Brain microvascular endothelial cell (primary cell): ENCODE results near the gene ARHGAP15.
A peak's percentile ranks its signal among the peaks of the same experiment; 100 is the strongest.

Experiments
- DNase-seq: peaks from one replicate; pipeline ENCODE4 v3.0.0-alpha.2; 2020
- H3K27ac ChIP-seq: fragments of 250-450 bp; sonication (Bioruptor Pico); 2 replicates; pipeline ENCODE4 v1.5.1; 2020; ENCODE audit warnings: mild to moderate bottlenecking, moderate library complexity
- H3K27me3 ChIP-seq: fragments of 250-450 bp; sonication (Bioruptor Pico); replicated peaks from 2 replicates; pipeline ENCODE4 v1.5.1; 2020; ENCODE audit warnings: mild to moderate bottlenecking
- H3K36me3 ChIP-seq: fragments of 250-450 bp; sonication (Bioruptor Pico); replicated peaks from 2 replicates; pipeline ENCODE4 v1.5.1; 2020; ENCODE audit warnings: mild to moderate bottlenecking
- H3K4me3 ChIP-seq: 2 replicates; pipeline ENCODE4 v1.5.1; 2011; ENCODE audit warnings: low read depth, mild to moderate bottlenecking, control low read depth, low read length, moderate library complexity
- in situ Hi-C: cut with HindIII; loops from 2 replicates; pipeline ENCODE4 v1.10.0; 2017; ENCODE audit warnings: low sequenced_read_pairs, low pct_ligation_motif_present
- TF ChIP-seq, protein P1 (sequence below): IDR thresholded peaks from 2 replicates; pipeline ENCODE4 v1.5.1; 2011; ENCODE audit warnings: low read depth, mild to moderate bottlenecking, moderate library complexity, low read length, control low read depth, inconsistent platforms; ENCODE audit errors: missing control alignments

ARHGAP15 gene

DNA sequence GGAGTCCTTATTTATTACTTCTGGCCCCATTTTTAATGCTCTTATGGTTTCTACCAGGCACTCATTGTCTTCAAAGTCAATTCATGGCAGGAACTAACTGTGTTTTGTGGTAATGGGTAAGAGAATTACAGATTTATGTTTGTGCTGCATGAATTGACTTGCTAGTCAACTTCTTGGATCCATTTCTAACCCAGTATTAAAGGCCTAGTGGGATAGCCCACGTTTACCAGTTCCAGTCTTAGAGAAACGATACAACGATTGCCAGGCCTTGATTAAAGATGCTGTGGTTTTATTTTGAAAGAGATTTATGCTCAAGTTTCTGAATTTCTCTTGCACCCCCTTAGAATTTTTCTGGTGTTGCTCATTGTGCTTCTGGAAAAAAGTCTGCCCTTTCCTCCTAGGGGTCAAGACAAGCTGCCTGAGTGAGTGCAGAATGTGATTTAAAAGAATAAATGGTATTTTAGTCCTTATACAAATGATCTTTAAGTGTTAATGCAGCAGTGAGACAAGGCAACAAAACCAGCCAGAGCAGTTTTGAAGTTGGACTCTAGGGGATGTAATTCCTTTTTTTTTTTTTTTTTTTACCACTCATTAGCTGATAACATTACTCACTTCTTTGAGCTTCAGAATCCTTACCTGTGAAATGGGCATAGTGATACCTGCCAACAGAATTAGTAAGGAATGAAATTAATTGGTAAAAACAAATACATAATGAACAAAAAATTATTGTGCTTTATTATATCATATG is 101.5 kb downstream of the ARHGAP15 start:
- in situ Hi-C loops = no loop called here
- no peak overlapping the region for H3K4me3 ChIP-seq
- no peaks in the 10 kb centered on the region for H3K27me3 ChIP-seq
- TF ChIP-seq, protein P1, sequence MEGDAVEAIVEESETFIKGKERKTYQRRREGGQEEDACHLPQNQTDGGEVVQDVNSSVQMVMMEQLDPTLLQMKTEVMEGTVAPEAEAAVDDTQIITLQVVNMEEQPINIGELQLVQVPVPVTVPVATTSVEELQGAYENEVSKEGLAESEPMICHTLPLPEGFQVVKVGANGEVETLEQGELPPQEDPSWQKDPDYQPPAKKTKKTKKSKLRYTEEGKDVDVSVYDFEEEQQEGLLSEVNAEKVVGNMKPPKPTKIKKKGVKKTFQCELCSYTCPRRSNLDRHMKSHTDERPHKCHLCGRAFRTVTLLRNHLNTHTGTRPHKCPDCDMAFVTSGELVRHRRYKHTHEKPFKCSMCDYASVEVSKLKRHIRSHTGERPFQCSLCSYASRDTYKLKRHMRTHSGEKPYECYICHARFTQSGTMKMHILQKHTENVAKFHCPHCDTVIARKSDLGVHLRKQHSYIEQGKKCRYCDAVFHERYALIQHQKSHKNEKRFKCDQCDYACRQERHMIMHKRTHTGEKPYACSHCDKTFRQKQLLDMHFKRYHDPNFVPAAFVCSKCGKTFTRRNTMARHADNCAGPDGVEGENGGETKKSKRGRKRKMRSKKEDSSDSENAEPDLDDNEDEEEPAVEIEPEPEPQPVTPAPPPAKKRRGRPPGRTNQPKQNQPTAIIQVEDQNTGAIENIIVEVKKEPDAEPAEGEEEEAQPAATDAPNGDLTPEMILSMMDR = peak; percentile 14
- no peaks in the 10 kb centered on the region for H3K36me3 ChIP-seq
- H3K27ac ChIP-seq = no peak overlapping the region
- DNase-seq = no peak

DNA sequence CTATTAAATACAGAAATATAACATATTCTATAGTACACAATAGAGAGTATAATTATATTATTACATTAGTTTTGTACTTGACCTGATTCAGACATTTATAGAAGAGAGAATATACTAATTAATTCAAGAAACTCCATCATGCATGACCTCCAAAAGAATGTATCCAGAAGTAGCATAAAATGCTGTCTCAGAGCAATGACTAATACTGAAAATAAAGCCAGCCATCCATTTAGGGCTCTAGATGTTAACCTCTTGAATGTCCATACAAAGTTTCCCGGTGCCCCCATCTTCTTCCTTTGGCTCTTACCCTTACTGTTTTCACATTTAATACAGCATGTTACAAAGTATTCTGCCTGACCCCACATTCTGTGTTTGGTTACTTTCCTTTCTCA is 102.0 kb downstream of the ARHGAP15 start:
- TF ChIP-seq, protein P1 = no peak
- Histone ChIP-seq H3K27ac (no peak overlapping the region), H3K27me3 (no peaks in the 10 kb centered on the region), H3K4me3 (no peak overlapping the region), H3K36me3 (no peaks in the 10 kb centered on the region)
- in situ Hi-C loops = no loop called here
- DNase-seq = peak; percentile 12

DNA sequence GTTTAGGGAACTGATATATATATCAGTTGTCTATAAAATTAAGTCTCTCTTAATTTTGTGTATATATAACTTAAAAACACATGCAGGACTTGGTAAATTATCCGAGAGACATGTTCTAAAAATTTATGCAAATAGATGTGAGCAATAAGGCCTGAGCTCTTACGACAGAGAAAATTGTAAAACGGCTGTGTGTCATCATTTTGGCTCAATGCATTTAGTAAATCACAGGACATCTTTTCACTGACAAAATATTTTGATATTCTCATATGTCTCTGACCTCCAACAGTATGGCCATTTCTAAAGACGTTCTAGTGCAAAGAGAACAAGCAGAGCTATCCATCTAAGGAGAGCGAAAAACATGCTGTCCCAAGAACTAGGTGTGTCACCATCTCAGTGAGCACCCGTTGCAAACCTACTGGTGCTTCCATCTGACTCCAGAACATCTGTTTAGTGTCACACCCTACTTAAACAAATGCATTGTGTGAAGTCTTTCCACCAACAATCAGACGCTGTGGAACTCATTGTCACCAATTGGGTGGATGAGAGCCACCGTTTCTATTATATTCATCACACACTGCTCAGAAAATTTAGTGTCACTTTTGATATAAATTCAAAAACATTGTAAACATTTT is 108.0 kb downstream of the ARHGAP15 start:
- Histone ChIP-seq H3K4me3 (no peak overlapping the region), H3K27ac (no peak overlapping the region), H3K36me3 (no peaks in the 10 kb centered on the region), H3K27me3 (no peaks in the 10 kb centered on the region)
- TF ChIP-seq, protein P1 = no peak
- no peak for DNase-seq
- in situ Hi-C loops = no loop called here

DNA sequence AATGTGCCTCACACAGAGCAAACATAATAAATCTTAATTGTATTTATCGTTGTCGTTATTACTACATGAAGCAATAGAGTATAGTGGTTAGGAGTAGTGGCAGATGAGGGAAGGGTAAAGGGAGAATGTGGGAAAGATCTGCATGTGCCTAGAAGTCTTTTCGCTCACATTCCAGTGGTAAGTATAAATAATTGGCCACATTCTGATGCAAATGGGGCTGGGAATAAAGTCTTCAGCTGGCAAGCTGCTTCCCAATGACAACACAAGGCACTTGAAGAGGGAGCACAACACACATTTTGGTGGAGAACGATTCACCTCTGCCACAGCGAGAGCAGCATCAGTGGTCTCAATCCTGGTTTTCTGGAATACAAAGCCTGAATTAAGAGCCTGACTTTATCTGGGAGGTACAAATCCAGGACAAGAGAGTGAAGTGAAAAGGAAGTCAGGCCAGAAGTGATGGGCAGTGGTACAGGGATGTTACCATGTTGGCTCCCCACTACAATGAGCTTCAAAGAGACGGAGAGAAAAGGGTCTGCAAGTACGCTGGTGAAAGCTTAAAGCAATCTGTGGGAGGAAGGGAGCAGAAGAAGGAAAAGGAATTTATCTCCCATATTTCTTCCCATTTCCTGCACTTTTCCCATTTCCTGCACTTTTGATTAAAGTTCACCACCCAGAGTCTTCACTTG is 112.3 kb downstream of the ARHGAP15 start:
- DNase-seq = no peak
- in situ Hi-C loops = no loop called here
- no peaks in the 10 kb centered on the region for H3K27me3 ChIP-seq
- H3K4me3 ChIP-seq = no peak overlapping the region
- H3K36me3 ChIP-seq = no peaks in the 10 kb centered on the region
- no peak overlapping the region for H3K27ac ChIP-seq
- TF ChIP-seq, protein P1 = no peak

DNA sequence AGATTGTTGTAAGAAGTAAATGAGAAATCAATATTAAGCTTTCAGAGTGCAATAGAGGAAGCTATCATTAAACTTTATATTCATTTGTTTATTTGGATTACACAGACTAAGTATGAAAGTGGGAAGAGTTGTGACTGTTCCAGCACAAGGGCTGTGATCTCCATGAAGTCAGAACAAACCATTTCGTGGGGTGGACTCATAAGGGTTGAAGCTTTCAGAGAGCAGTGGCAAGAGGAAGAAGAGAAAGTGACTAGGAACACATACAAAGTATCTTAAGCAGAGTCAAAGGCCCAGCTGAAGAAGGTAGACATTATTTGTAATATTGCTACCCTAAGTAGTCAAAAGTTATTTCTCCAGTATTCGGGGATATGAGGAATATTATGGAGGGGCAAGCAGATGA is 117.0 kb downstream of the ARHGAP15 start:
- TF ChIP-seq, protein P1 = no peak
- Histone ChIP-seq H3K4me3 (no peak overlapping the region), H3K27me3 (no peaks in the 10 kb centered on the region), H3K27ac (no peak overlapping the region), H3K36me3 (no peaks in the 10 kb centered on the region)
- in situ Hi-C loops = no loop called here
- no peak for DNase-seq
